ENCODE data around the gene TOB1. TPM values are rescaled to one million over a fixed set of nuclear protein-coding genes. Genes with fewer than 3 reads are reported as not detected.

Gene TOB1
- total RNA-seq, 1 experiment from 2014 or later: 86.0 TPM

- no peak overlapping the region for H3K27ac ChIP-seq (ENCODE audit: low read depth, low read length)
- RAD21 ChIA-PET (ENCODE audit: low non-redundant PET in 1 of 2, low total read pairs in 2 of 2, uncharacterized antibody in 2 of 2, unreplicated experiment in 2 of 2): interaction anchor here in 1 of 2 experiments (0.6 kb wide), 1 partner anchor 8 kb away, joined by 3 read pairs; no protein-coding TSS in a partner anchor
- H3K4me1 ChIP-seq (ENCODE audit: control insufficient read depth in 1 of 2, insufficient read depth in 2 of 2, low read length in 2 of 2): peaks cover 0 to 22% of the 10 kb centered on the region in 2 experiments; a peak in 2 of 4 replicates
- intact Hi-C loops (cut with micrococcal nuclease): loop anchor here (5.0 kb wide), 1 partner anchor 137 kb away; the partner anchor contains the start of gene ANKRD40
- H2AFZ ChIP-seq (ENCODE audit: low read depth, low read length, poor library complexity, severe bottlenecking): no peak overlapping the region
- H3K4me3 ChIP-seq (replicated peaks in 1 of 2; ENCODE audit: low read depth in 1 of 2, low read length in 2 of 2): no peak overlapping the region
- no peaks in the 10 kb centered on the region for H4K20me1 ChIP-seq (ENCODE audit: insufficient read depth)
- no peak for DNase-seq (ENCODE audit: low read depth, low spot score)
- TF ChIP-seq SRF (IDR thresholded peaks at IDR 0.05; ENCODE audit: low read depth) (no peak), FOSL1 (IDR thresholded peaks at IDR 0.05; ENCODE audit: low read depth) (no peak), ZFX (IDR thresholded peaks at IDR 0.05) (no peak), POLR2AphosphoS5 (IDR thresholded peaks at IDR 0.05; ENCODE audit: low read depth, low read length) (no peak), EGR1 (IDR thresholded peaks at IDR 0.05; ENCODE audit: low read depth) (no peak), CBX3 (IDR thresholded peaks at IDR 0.05; ENCODE audit: low read depth) (no peak)
- TF ChIP-seq, protein P1, sequence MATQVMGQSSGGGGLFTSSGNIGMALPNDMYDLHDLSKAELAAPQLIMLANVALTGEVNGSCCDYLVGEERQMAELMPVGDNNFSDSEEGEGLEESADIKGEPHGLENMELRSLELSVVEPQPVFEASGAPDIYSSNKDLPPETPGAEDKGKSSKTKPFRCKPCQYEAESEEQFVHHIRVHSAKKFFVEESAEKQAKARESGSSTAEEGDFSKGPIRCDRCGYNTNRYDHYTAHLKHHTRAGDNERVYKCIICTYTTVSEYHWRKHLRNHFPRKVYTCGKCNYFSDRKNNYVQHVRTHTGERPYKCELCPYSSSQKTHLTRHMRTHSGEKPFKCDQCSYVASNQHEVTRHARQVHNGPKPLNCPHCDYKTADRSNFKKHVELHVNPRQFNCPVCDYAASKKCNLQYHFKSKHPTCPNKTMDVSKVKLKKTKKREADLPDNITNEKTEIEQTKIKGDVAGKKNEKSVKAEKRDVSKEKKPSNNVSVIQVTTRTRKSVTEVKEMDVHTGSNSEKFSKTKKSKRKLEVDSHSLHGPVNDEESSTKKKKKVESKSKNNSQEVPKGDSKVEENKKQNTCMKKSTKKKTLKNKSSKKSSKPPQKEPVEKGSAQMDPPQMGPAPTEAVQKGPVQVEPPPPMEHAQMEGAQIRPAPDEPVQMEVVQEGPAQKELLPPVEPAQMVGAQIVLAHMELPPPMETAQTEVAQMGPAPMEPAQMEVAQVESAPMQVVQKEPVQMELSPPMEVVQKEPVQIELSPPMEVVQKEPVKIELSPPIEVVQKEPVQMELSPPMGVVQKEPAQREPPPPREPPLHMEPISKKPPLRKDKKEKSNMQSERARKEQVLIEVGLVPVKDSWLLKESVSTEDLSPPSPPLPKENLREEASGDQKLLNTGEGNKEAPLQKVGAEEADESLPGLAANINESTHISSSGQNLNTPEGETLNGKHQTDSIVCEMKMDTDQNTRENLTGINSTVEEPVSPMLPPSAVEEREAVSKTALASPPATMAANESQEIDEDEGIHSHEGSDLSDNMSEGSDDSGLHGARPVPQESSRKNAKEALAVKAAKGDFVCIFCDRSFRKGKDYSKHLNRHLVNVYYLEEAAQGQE (IDR thresholded peaks at IDR 0.05; ENCODE audit: low read depth): no peak
- TF ChIP-seq, protein P2, sequence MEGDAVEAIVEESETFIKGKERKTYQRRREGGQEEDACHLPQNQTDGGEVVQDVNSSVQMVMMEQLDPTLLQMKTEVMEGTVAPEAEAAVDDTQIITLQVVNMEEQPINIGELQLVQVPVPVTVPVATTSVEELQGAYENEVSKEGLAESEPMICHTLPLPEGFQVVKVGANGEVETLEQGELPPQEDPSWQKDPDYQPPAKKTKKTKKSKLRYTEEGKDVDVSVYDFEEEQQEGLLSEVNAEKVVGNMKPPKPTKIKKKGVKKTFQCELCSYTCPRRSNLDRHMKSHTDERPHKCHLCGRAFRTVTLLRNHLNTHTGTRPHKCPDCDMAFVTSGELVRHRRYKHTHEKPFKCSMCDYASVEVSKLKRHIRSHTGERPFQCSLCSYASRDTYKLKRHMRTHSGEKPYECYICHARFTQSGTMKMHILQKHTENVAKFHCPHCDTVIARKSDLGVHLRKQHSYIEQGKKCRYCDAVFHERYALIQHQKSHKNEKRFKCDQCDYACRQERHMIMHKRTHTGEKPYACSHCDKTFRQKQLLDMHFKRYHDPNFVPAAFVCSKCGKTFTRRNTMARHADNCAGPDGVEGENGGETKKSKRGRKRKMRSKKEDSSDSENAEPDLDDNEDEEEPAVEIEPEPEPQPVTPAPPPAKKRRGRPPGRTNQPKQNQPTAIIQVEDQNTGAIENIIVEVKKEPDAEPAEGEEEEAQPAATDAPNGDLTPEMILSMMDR (IDR thresholded peaks at IDR 0.05 in 2 of 3, conservative IDR thresholded peaks at IDR 0.05 in 1 of 3; ENCODE audit: borderline replicate concordance in 1 of 3, insufficient read depth in 1 of 3, low read depth in 2 of 3, low read length in 2 of 3): no peak
- H3K4me2 ChIP-seq (ENCODE audit: low read length): no peak overlapping the region
- BruUV-seq (replicated peaks): no TSS peak
- no peaks in the 10 kb centered on the region for H3K27me3 ChIP-seq (ENCODE audit: insufficient read depth, low read length)
- H3K9ac ChIP-seq (ENCODE audit: low read length): no peak overlapping the region
- POLR2A ChIA-PET: interaction anchor here (0.8 to 2.0 kb wide), 3 partner anchors 22 to 61 kb away, joined by 3 to 5 read pairs (median 3); partner anchors contain the start of gene TOB1
- H3K36me3 ChIP-seq (ENCODE audit: control insufficient read depth in 1 of 2, insufficient read depth in 2 of 2, low read length in 2 of 2): no peaks in the 10 kb centered on the region
- H3K9me3 ChIP-seq (ENCODE audit: control insufficient read depth in 1 of 2, insufficient read depth in 1 of 2, low read depth in 1 of 2, low read length in 2 of 2): no peaks in the 10 kb centered on the region
- no peaks in the 10 kb centered on the region for H3K79me2 ChIP-seq (ENCODE audit: insufficient read depth, low read length)
- CTCF ChIA-PET: interaction anchor here (3.5 to 6.8 kb wide), 2 partner anchors 8 to 60 kb away, joined by 22 to 127 read pairs; no protein-coding TSS in a partner anchor
- H3K9me2 ChIP-seq (ENCODE audit: insufficient read depth): no peaks in the 10 kb centered on the region
- ATAC-seq: no peak
These were observed 21.9 kb downstream of the TOB1 start for GRCh38 chr17:50844117-50844700.
